CD8-positive, alpha-beta memory T cell (primary cell): ENCODE measurements around the gene CD247. TPM values are rescaled to one million over a fixed set of nuclear protein-coding genes. Genes with fewer than 3 reads are reported as not detected.

Experiments
- CTCF ChIA-PET: fragments of 350-600 bp; sonication (Branson Sonifier 250); formaldehyde crosslinking; loops from one replicate; lab custom pipeline; 2021; ENCODE audit warnings: antibody characterized with exemption; lab: Charles Lee
- POLR2A ChIA-PET: fragments of 350-600 bp; sonication (Branson Sonifier 250); formaldehyde crosslinking; loops from one replicate; lab custom pipeline; 2021; ENCODE audit warnings: antibody characterized with exemption; lab: Charles Lee
- DNase-seq, 5 donors: peaks; one replicate each; pipeline versions ENCODE4 v3.0.0 to v3.0.0-alpha.2; 2020 to 2022; ENCODE audit warnings: mixed read lengths in 1 of 5
- H3K27ac ChIP-seq: one replicate; pipeline ENCODE4 v1.7.0; 2013; ENCODE audit warnings: low read depth, mild to moderate bottlenecking, low read length, moderate library complexity
- H3K27me3 ChIP-seq: 2 replicates; pipeline ENCODE4 v1.7.0; 2013; ENCODE audit warnings: low read length, mild to moderate bottlenecking; ENCODE audit not compliant: insufficient read depth, poor library complexity, severe bottlenecking
- H3K36me3 ChIP-seq: 2 replicates; pipeline ENCODE4 v1.7.0; 2013; ENCODE audit warnings: mild to moderate bottlenecking, low read length, moderate library complexity; ENCODE audit not compliant: insufficient read depth
- H3K4me1 ChIP-seq: 2 replicates; pipeline ENCODE4 v1.7.0; 2013; ENCODE audit warnings: mild to moderate bottlenecking, low read length, moderate library complexity; ENCODE audit not compliant: insufficient read depth
- H3K4me3 ChIP-seq: 2 replicates; pipeline ENCODE4 v1.7.0; 2013; ENCODE audit warnings: mild to moderate bottlenecking, low read length
- H3K9me3 ChIP-seq: 2 replicates; pipeline ENCODE4 v1.7.0; 2013; ENCODE audit warnings: mild to moderate bottlenecking, low read length
- H3K27ac Mint-ChIP-seq, 8 donors: one replicate each; pipeline ENCODE4 v1.8.0; 2020 to 2021; ENCODE audit warnings: mixed read lengths in 8 of 8, mild to moderate bottlenecking in 6 of 8, inconsistent platforms in 3 of 8, moderate library complexity in 3 of 8
- H3K27me3 Mint-ChIP-seq, 2 donors: one replicate each; pipeline ENCODE4 v1.8.0; 2020 to 2021; ENCODE audit warnings: mixed read lengths in 2 of 2, mild to moderate bottlenecking in 1 of 2, moderate library complexity in 1 of 2
- H3K36me3 Mint-ChIP-seq, 3 donors: one replicate each; pipeline ENCODE4 v1.8.0; 2020 to 2021; ENCODE audit warnings: mixed read lengths in 3 of 3, inconsistent platforms in 1 of 3, mild to moderate bottlenecking in 1 of 3
- H3K4me1 Mint-ChIP-seq, 3 donors: one replicate each; pipeline ENCODE4 v1.8.0; 2020 to 2021; ENCODE audit warnings: mixed read lengths in 3 of 3, inconsistent platforms in 1 of 3, mild to moderate bottlenecking in 1 of 3
- H3K4me3 Mint-ChIP-seq, 7 donors: one replicate each; pipeline ENCODE4 v1.8.0; 2020 to 2021; ENCODE audit warnings: mixed read lengths in 7 of 7, mild to moderate bottlenecking in 6 of 7, moderate library complexity in 4 of 7, inconsistent platforms in 2 of 7
- H3K9me3 Mint-ChIP-seq, 5 donors: one replicate each; pipeline ENCODE4 v1.8.0; 2020 to 2022; ENCODE audit warnings: mixed read lengths in 5 of 5, mild to moderate bottlenecking in 3 of 5, moderate library complexity in 2 of 5, inconsistent platforms in 1 of 5
- polyA plus RNA-seq: library from polyadenylated mRNA; unstranded; fragments of 300-500 nt; fragmentation: Illumina TruSeq; gene quantifications from one replicate; pipeline ENCODE4 v1.2.3, GENCODE V29; 2021
- total RNA-seq, 2 experiments: library from RNA; stranded (reverse); gene quantifications; one replicate each; pipeline ENCODE4 v1.2.3, GENCODE V29; 2021

CD247 gene
- total and polyA plus RNA-seq, 3 experiments from 2014 or later: 130 to 395 (median 133) TPM

DNA sequence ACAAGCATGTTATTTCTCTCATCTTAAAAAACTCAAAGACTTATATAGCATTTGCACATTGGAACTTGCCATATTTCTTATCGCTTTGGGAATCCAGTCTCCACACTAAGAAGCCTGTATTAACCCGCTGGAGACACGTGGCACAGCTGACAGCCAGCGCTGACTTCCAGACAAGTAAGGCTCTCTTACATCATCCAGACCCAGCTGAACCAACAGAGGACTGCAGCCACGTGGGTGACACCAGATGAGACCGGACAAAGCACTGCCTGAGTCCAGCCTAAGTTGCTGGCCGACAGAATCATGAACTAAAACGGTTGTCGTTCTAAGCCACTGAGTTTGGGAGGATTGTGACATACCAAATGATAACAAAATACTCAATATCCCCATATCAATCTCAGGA, 6.3 kb upstream of the CD247 start:
- H3K27me3 Mint-ChIP-seq: peaks cover 0 to 2% of the 10 kb centered on the region in 2 donors
- Histone ChIP-seq H3K4me1 (peaks cover 5% of the 10 kb centered on the region), H3K4me3 (no peak overlapping the region), H3K9me3 (no peaks in the 10 kb centered on the region), H3K27ac (no peak overlapping the region), H3K27me3 (no peaks in the 10 kb centered on the region), H3K36me3 (no peaks in the 10 kb centered on the region)
- no peaks in the 10 kb centered on the region for H3K36me3 Mint-ChIP-seq
- no peak overlapping the region for H3K4me3 Mint-ChIP-seq
- no peak overlapping the region for H3K27ac Mint-ChIP-seq
- DNase-seq: no peak
- H3K9me3 Mint-ChIP-seq: no peaks in the 10 kb centered on the region
- POLR2A ChIA-PET: no interaction called here
- H3K4me1 Mint-ChIP-seq: peaks cover 5 to 10% (median 10%) of the 10 kb centered on the region in 3 donors
- CTCF ChIA-PET: interaction anchor here (1.1 to 2.0 kb wide), 3 partner anchors 9 to 15 kb away, joined by 3 to 9 read pairs (median 5); no protein-coding TSS in a partner anchor

DNA sequence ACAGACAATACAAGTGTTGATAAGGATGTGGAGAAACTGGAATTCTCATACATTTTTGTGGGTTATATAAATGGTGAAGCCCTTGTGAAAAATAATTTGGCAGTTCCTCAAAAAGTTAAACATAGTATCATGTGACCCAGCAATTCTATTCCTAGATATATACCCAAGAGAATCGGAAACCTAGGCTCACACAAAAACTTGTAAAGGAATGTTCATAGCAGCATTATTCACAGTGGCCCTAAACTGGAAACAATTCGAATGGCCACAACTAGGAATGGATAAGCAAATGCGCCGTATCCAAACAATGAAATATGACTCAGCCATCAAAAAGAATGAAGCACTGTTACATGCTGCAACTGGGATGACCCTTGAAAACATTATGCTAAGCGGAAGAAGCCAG, 3.9 kb upstream of the CD247 start:
- peaks cover 10 to 19% (median 17%) of the 10 kb centered on the region in 3 donors for H3K4me1 Mint-ChIP-seq
- H3K4me1 ChIP-seq: peaks cover 15% of the 10 kb centered on the region
- POLR2A ChIA-PET: no interaction called here

DNA sequence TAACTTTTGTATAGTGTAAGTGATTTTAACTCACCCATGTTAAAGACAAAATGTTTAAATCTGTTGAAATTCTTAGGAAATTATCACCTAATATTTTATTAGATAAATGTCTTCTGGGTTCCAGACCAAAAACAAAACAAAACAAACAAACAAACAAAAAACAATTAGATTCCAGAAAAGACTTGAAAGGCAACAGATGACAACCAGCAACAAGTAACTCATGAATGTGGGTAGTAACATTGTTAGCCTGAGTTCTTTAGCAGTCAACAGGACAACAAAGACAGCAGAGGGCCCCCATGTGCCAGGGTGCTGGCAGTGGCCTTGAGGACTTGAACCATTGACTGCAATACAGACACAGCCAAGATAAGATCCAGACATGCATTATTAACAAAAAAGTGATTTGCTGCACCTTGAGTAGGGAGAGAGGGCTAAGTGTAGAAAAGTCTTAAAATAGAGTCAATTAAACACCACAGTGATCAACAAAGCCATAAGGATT, 2.4 kb upstream of the CD247 start:
- peaks cover 3% of the 10 kb centered on the region for H3K36me3 ChIP-seq
- Mint-ChIP-seq H3K4me1 (peaks cover 16 to 30% (median 28%) of the 10 kb centered on the region in 3 donors), H3K27ac (peak overlapping the region in 4 of 8 donors; percentile 24 to 35 (median 28)), H3K36me3 (peaks cover 0 to 28% (median 2%) of the 10 kb centered on the region in 3 donors), H3K4me3 (peak overlapping the region in 1 of 7 donors; percentile 19), H3K27me3 (peaks cover 0 to 2% of the 10 kb centered on the region in 2 donors), H3K9me3 (no peaks in the 10 kb centered on the region)
- no peaks in the 10 kb centered on the region for H3K27me3 ChIP-seq
- no peak overlapping the region for H3K27ac ChIP-seq
- no peak for DNase-seq
- ChIA-PET POLR2A (interaction anchor here (0.6 kb wide), 1 partner anchor 14 kb away, joined by 3 read pairs; no protein-coding TSS in a partner anchor), CTCF (interaction anchor here (1.1 to 5.2 kb wide), 3 partner anchors 12 to 119 kb away, joined by 3 to 44 read pairs (median 4); no protein-coding TSS in a partner anchor)
- no peak overlapping the region for H3K4me3 ChIP-seq
- H3K9me3 ChIP-seq: no peaks in the 10 kb centered on the region
- peaks cover 22% of the 10 kb centered on the region for H3K4me1 ChIP-seq

More for the DNA sequence above, 3.9 kb upstream of the CD247 start:
- H3K27ac Mint-ChIP-seq: no peak overlapping the region
- H3K9me3 Mint-ChIP-seq: no peaks in the 10 kb centered on the region
- peaks cover 0 to 2% of the 10 kb centered on the region in 2 donors for H3K27me3 Mint-ChIP-seq
- Histone ChIP-seq H3K9me3 (no peaks in the 10 kb centered on the region), H3K4me3 (no peak overlapping the region), H3K27ac (no peak overlapping the region), H3K27me3 (no peaks in the 10 kb centered on the region), H3K36me3 (no peaks in the 10 kb centered on the region)
- CTCF ChIA-PET: no interaction called here
- peaks cover 0 to 13% (median 0%) of the 10 kb centered on the region in 3 donors for H3K36me3 Mint-ChIP-seq
- H3K4me3 Mint-ChIP-seq: peak overlapping the region in 1 of 7 donors; percentile 8
- DNase-seq: no peak

DNA sequence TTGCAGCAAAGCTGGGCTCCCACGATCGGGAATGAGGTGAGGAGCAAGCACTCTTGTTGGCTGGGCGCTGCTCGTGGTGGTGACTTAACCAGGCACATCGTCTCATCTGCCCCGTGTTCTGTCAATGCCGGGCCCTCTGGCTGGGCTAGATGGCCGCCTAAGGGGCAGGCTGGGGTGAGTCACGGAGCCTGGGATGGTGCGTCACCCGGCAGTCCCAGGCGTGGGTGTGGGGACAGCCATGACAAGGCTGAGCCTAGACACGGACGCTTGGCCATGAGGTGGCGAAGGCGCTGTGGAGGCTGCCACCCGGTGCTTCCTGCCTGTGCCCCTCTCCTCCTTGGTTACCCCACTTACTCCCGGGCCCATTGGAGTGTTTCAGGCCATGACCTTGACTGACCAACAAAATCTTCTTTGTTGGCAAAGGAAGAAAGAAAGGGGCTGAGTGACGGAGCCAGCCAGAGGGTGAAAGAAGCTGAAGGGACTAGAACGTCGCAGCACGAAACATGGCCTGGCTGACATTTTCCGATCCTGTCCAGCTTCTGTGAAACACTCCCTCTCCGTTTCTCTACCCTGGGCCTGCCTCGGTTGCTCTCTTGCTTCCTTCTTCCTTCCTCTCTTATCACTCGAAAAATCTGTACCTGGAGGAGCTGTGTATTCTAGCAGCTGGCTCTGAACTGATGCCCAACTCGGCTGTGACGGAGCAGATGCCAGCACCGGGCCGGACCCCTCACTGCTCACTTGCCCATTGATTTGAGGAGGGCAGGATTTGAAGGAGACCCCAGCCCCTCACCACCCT, 596 bp downstream of the CD247 start:
- Mint-ChIP-seq H3K36me3 (peaks cover 0 to 47% (median 3%) of the 10 kb centered on the region in 3 donors), H3K4me1 (peaks cover 38 to 60% (median 56%) of the 10 kb centered on the region in 3 donors), H3K27me3 (no peaks in the 10 kb centered on the region), H3K9me3 (no peaks in the 10 kb centered on the region), H3K4me3 (peak overlapping the region; percentile 94 to 100 (median 100)), H3K27ac (peak overlapping the region; percentile 97 to 100 (median 99))
- H3K4me1 ChIP-seq: peaks cover 47% of the 10 kb centered on the region
- H3K27me3 ChIP-seq: no peaks in the 10 kb centered on the region
- peak overlapping the region; percentile 97 for H3K4me3 ChIP-seq
- peak overlapping the region; percentile 97 for H3K27ac ChIP-seq
- POLR2A ChIA-PET: interaction anchor here (0.7 to 3.2 kb wide), 19 partner anchors 17 to 708 kb away, joined by 3 to 27 read pairs (median 4); partner anchors contain the start of genes POU2F1 and SFT2D2
- CTCF ChIA-PET: interaction anchor here (0.6 to 5.4 kb wide), 26 partner anchors 10 to 297 kb away, joined by 3 to 44 read pairs (median 6); partner anchors contain the start of genes CREG1 and POU2F1
- DNase-seq: peak; percentile 72 to 92 (median 78)
- peaks cover 8% of the 10 kb centered on the region for H3K36me3 ChIP-seq
- no peaks in the 10 kb centered on the region for H3K9me3 ChIP-seq

DNA sequence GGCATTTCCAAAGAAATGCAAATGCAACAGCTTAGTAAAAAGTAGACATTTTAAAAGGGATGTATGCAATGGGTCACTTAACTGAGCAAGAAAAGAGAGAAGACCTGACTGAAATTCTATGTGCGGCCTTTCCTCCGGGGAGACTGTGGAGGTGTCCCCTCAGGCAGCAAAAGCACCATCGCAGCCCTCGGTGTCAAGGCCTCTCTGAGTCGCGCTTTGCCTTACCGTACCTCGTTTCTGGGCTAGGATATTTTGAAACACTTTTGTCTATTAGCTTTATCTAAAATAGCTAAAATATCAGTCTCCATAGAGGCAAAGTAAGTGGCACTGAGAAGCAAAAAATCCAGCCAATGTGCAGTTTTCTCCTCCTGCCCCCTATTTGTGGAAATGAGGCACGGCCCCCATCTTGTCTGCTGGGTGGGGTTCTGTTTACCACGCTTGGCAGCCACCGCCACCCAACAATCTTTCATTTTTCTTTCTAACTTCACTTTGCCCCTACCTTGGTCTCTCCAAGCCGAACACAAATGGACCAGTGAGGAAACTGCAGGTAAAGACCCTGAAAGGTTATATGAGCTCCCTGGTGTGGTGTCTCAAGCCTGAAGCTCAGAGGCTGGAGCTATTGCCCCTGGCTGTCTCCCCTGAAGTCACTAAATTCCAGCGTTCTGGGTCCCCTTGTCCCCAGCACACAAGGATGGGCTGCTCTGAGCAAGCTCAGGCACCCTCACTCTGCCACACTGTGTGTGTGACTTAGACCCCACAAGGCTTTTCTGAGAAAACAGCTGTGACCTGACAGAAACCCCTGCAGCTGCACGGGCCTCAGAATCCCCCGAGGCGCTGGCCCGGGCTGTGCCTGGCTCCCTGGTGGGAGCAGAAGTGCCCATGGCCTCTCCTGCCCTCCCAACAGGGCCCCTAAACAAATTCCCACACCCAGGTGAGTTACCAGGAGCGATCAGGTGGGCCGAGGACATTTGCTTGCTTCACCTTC, 1.6 kb downstream of the CD247 start:
- Histone ChIP-seq H3K27ac (peak overlapping the region; percentile 97), H3K27me3 (no peaks in the 10 kb centered on the region), H3K36me3 (peaks cover 8% of the 10 kb centered on the region), H3K4me1 (peaks cover 58% of the 10 kb centered on the region), H3K4me3 (peak overlapping the region; percentile 97), H3K9me3 (no peaks in the 10 kb centered on the region)
- peaks cover 49 to 71% (median 66%) of the 10 kb centered on the region in 3 donors for H3K4me1 Mint-ChIP-seq
- no peaks in the 10 kb centered on the region for H3K9me3 Mint-ChIP-seq
- peak in 4 of 5 donors; percentile 24 to 75 (median 58) for DNase-seq
- POLR2A ChIA-PET: interaction anchor here (0.7 to 3.2 kb wide), 17 partner anchors 8 to 297 kb away, joined by 3 to 27 read pairs (median 6); partner anchors contain the start of gene POU2F1
- peak overlapping the region; percentile 94 to 100 (median 100) for H3K4me3 Mint-ChIP-seq
- no peaks in the 10 kb centered on the region for H3K27me3 Mint-ChIP-seq
- H3K27ac Mint-ChIP-seq: peak overlapping the region; percentile 97 to 100 (median 99)
- H3K36me3 Mint-ChIP-seq: peaks cover 0 to 57% (median 7%) of the 10 kb centered on the region in 3 donors
- CTCF ChIA-PET: interaction anchor here (0.7 to 5.4 kb wide), 21 partner anchors 8 to 296 kb away, joined by 3 to 44 read pairs (median 7); partner anchors contain the start of genes CREG1 and POU2F1

DNA sequence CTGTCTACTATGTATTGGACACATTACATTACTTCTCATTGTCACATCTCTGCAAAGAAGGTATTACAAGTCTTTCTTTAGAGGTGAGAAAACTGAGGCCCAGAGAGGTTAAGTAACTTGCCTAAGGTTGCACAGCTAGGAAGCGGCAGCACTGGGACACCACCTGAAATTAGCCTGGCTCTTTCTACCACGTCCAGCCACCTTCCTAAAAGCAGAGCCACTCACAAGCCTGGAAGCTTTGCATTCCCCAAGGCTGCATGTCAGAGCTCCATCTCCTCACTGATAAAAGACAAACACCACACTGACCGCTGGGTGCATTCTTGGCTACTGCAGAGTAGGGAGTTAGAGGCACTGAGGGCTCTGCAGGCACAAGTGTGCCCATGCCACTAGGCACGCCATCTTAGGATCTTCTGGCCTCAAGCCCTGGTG, 2.4 kb downstream of the CD247 start:
- peak overlapping the region; percentile 97 for H3K27ac ChIP-seq
- no peaks in the 10 kb centered on the region for H3K27me3 ChIP-seq
- H3K27ac Mint-ChIP-seq: peak overlapping the region; percentile 97 to 100 (median 99)
- peak overlapping the region; percentile 94 to 100 (median 100) for H3K4me3 Mint-ChIP-seq
- peaks cover 54 to 76% (median 72%) of the 10 kb centered on the region in 3 donors for H3K4me1 Mint-ChIP-seq
- no peaks in the 10 kb centered on the region for H3K9me3 Mint-ChIP-seq
- H3K36me3 ChIP-seq: peaks cover 8% of the 10 kb centered on the region
- POLR2A ChIA-PET: interaction anchor here (0.9 to 3.1 kb wide), 10 partner anchors 7 to 296 kb away, joined by 3 to 17 read pairs (median 6); partner anchors contain the start of gene POU2F1
- no peaks in the 10 kb centered on the region for H3K27me3 Mint-ChIP-seq
- peaks cover 63% of the 10 kb centered on the region for H3K4me1 ChIP-seq
- no peaks in the 10 kb centered on the region for H3K9me3 ChIP-seq
- peaks cover 0 to 63% (median 9%) of the 10 kb centered on the region in 3 donors for H3K36me3 Mint-ChIP-seq
- CTCF ChIA-PET: interaction anchor here (0.7 to 5.4 kb wide), 15 partner anchors 11 to 114 kb away, joined by 3 to 44 read pairs (median 8); partner anchors contain the start of gene CREG1
- peak overlapping the region; percentile 97 for H3K4me3 ChIP-seq
- DNase-seq: no peak
